Uterus (tissue), 2 donors: ENCODE results near the gene KLHDC7B.

Source experiments
- POLR2A ChIP-seq, 2 donors: fragments of 450-650 bp; IDR thresholded peaks; one replicate each; pipeline ENCODE4 v1.6.1; 2016; ENCODE audit warnings: antibody characterized with exemption in 2 of 2, mild to moderate bottlenecking in 1 of 2, moderate library complexity in 1 of 2
- TF ChIP-seq, protein P1 (sequence below), 4 experiments: fragments of 200-600 bp in 2 of 4; fragments of 450-650 bp in 2 of 4; sonication (generic) in 2 of 4; IDR thresholded peaks; one replicate each; pipeline ENCODE4 v1.5.1; 2016 to 2019; ENCODE audit warnings: antibody characterized with exemption in 4 of 4, mild to moderate bottlenecking in 2 of 4, moderate library complexity in 1 of 4

DNA sequence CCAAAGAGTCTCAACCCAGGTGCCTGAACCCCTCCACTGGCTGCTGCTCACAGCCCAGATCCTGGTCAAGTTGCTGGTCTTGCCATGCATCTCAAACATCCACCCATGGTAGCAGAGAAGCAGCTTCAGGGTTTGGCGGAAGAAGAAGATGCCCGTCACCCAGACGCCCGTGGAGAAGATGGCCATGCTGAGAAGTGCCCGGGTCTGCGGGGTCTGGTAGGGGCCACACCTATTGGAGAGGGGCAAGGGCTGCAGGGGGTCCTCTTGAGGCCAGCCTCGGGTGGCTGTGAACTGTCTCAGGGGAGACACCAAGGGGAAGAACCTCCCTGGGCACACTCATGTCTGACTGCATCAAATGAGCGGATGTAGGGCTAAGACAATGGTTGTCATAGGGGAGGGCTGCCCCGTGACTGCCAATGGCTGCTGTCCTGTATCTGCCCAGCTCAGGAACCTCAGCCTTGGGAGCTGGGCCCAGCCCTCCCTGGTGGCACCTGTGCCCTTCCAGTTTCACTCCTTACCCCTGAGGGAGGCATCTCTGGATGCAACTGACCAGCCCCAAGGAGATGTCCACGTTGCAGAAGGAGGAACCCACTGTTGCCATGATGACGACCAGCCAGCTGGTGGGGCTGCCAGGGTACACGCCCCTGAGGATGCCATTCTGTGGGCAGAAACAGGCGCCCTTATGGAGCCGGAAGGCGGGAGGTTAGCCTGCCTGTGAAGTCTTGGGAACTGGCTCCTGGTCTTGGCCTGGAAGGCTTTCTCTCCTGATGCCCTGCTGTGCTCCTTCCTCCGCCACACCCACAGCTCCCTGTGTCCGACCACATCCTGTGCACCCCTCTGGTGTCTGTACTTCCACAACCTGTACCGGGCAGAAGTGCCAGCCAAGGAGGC is 31.4 kb downstream of the KLHDC7B start:
- TF ChIP-seq, protein P1, sequence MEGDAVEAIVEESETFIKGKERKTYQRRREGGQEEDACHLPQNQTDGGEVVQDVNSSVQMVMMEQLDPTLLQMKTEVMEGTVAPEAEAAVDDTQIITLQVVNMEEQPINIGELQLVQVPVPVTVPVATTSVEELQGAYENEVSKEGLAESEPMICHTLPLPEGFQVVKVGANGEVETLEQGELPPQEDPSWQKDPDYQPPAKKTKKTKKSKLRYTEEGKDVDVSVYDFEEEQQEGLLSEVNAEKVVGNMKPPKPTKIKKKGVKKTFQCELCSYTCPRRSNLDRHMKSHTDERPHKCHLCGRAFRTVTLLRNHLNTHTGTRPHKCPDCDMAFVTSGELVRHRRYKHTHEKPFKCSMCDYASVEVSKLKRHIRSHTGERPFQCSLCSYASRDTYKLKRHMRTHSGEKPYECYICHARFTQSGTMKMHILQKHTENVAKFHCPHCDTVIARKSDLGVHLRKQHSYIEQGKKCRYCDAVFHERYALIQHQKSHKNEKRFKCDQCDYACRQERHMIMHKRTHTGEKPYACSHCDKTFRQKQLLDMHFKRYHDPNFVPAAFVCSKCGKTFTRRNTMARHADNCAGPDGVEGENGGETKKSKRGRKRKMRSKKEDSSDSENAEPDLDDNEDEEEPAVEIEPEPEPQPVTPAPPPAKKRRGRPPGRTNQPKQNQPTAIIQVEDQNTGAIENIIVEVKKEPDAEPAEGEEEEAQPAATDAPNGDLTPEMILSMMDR (IDR thresholded peaks at IDR 0.05) = no peak
- no peak for TF ChIP-seq POLR2A (IDR thresholded peaks at IDR 0.05)
